ENCODE results near the gene TUNAR. TPM values are rescaled to one million over a fixed set of nuclear protein-coding genes. Genes with fewer than 3 reads are reported as not detected.

The TUNAR gene
- total RNA-seq, 1 experiment from 2014 or later = 0.10 TPM

GRCh38 chr14:95841668-95842067 is 35.0 kb upstream of the TUNAR start:
- TF ChIP-seq TCF7L2 (IDR thresholded peaks at IDR 0.05; ENCODE audit: low read depth, low read length) (no peak), REST (IDR thresholded peaks at IDR 0.05; ENCODE audit: insufficient read depth in 1 of 2, low read depth in 2 of 2, low read length in 1 of 2) (no peak)
- in situ Hi-C loops (cut with HindIII; ENCODE audit: low pct_unique_long_range_greater_than_20kb, low sequenced_read_pairs) = no loop called here
- Histone ChIP-seq H3K27me3 (ENCODE audit: control insufficient read depth, insufficient read depth, low read length) (no peaks in the 10 kb centered on the region), H3K4me3 (ENCODE audit: low read depth in 2 of 2, low read length in 2 of 2) (no peak overlapping the region), H3K27ac (ENCODE audit: low read length) (no peak overlapping the region), H3K4me1 (ENCODE audit: control insufficient read depth, insufficient read depth, low read length) (no peaks in the 10 kb centered on the region), H3K9me3 (ENCODE audit: control insufficient read depth, insufficient read depth, low read depth, low read length) (no peaks in the 10 kb centered on the region), H3K36me3 (ENCODE audit: control insufficient read depth, insufficient read depth, low read length) (no peaks in the 10 kb centered on the region)
- ChIA-PET POLR2A (no interaction called here), CTCF (no interaction called here)
- intact Hi-C loops (cut with micrococcal nuclease; ENCODE audit: unreplicated experiment) = no loop called here
- ATAC-seq (no peak), DNase-seq (ENCODE audit: low read depth, low spot score) (no peak)
- no TSS peak for BruUV-seq (replicated peaks)

GRCh38 chr14:95849761-95850160 is 26.9 kb upstream of the TUNAR start:
- DNase-seq (ENCODE audit: low read depth, low spot score) (no peak), ATAC-seq (no peak)
- H3K4me3 ChIP-seq (ENCODE audit: low read depth in 2 of 2, low read length in 2 of 2) = no peak overlapping the region
- ChIA-PET CTCF (no interaction called here), POLR2A (no interaction called here)
- H3K4me1 ChIP-seq (ENCODE audit: control insufficient read depth, insufficient read depth, low read length) = no peaks in the 10 kb centered on the region
- H3K9me3 ChIP-seq (ENCODE audit: control insufficient read depth, insufficient read depth, low read depth, low read length) = no peaks in the 10 kb centered on the region
- no peaks in the 10 kb centered on the region for H3K27me3 ChIP-seq (ENCODE audit: control insufficient read depth, insufficient read depth, low read length)
- TF ChIP-seq SIN3A (IDR thresholded peaks at IDR 0.05; ENCODE audit: borderline replicate concordance, insufficient read depth, low read depth, low read length) (no peak), POLR2AphosphoS5 (IDR thresholded peaks at IDR 0.05; ENCODE audit: low read depth, low read length) (no peak), TCF7L2 (IDR thresholded peaks at IDR 0.05; ENCODE audit: low read depth, low read length) (no peak), CTCF (IDR thresholded peaks at IDR 0.05) (no peak), REST (IDR thresholded peaks at IDR 0.05; ENCODE audit: insufficient read depth in 1 of 2, low read depth in 2 of 2, low read length in 1 of 2) (no peak)
- no TSS peak for BruUV-seq (replicated peaks)
- in situ Hi-C loops (cut with HindIII; ENCODE audit: low pct_unique_long_range_greater_than_20kb, low sequenced_read_pairs) = no loop called here
- no peak overlapping the region for H3K27ac ChIP-seq (ENCODE audit: low read length)
- no peaks in the 10 kb centered on the region for H3K36me3 ChIP-seq (ENCODE audit: control insufficient read depth, insufficient read depth, low read length)
- intact Hi-C loops (cut with micrococcal nuclease; ENCODE audit: unreplicated experiment) = no loop called here
